IgD-negative memory B cell (primary cell): Measurements from ENCODE around the gene IYD. TPM values are rescaled to one million over a fixed set of nuclear protein-coding genes. Genes with fewer than 3 reads are reported as not detected.

ENCODE experiments used
- H3K27ac Mint-ChIP-seq, 3 donors: one replicate each; pipeline ENCODE4 v1.8.0; 2020 to 2022; ENCODE audit warnings: mild to moderate bottlenecking in 3 of 3, mixed read lengths in 3 of 3, moderate library complexity in 1 of 3
- H3K27me3 Mint-ChIP-seq: one replicate; pipeline ENCODE4 v1.8.0; 2021; ENCODE audit warnings: mixed read lengths
- H3K36me3 Mint-ChIP-seq: one replicate; pipeline ENCODE4 v1.8.0; 2020; ENCODE audit warnings: mild to moderate bottlenecking, mixed read lengths
- H3K4me1 Mint-ChIP-seq, 3 donors: one replicate each; pipeline ENCODE4 v1.8.0; 2020 to 2022; ENCODE audit warnings: mixed read lengths in 3 of 3, mild to moderate bottlenecking in 1 of 3
- H3K4me3 Mint-ChIP-seq, 4 donors: one replicate each; pipeline ENCODE4 v1.8.0; 2020 to 2022; ENCODE audit warnings: mild to moderate bottlenecking in 4 of 4, mixed read lengths in 4 of 4, moderate library complexity in 3 of 4
- H3K9me3 Mint-ChIP-seq, 3 donors: one replicate each; pipeline ENCODE4 v1.8.0; 2020 to 2021; ENCODE audit warnings: mixed read lengths in 3 of 3, mild to moderate bottlenecking in 1 of 3
- polyA plus RNA-seq: library from polyadenylated mRNA; unstranded; fragments of 300-500 nt; fragmentation: Illumina TruSeq; gene quantifications from one replicate; pipeline ENCODE4 v1.2.3, GENCODE V29; 2021

The IYD gene
- polyA plus RNA-seq, 1 donor from 2014 or later, result not detected

DNA sequence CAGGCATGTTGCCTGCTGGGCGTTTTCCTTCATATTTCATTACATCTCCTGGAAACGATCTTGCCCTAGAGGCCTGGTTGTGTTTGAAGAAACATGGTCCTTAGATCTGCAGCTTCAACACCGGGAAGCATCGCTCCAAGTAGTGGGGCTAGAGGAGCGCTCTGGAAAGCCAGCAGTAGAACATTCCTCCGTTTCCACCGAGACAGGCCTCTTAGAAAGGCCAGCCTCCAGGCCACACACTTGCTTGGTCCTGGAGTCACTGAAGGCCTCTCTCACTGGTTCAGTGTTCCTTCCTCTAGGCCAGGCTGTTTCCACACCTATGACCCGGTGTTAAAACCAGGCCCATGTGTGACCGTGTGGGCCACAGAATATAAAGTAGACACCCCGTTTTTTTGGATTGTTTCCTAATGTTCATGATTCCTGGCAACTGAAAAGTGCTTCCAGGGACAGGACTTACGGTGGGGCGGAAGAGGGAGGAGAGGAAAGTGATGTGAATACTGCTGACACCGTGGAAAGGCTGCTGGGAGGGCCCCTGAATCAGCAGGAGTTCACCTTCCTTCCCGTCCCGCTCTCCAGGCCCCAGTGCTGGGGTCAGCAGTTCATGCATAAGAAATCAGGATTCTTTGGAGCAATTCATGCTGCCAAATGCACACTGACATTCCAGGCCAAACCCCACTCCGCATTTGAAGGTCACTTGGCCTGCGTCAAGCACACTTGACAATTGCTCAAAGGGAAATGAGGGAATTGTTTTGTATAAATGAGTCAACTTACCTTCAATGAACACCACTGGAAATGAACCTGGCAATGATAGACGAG is 83.8 kb downstream of the IYD start:
- Mint-ChIP-seq H3K4me1 (no peaks in the 10 kb centered on the region), H3K27ac (peak overlapping the region in 1 of 3 donors; percentile 14), H3K4me3 (no peak overlapping the region), H3K9me3 (no peaks in the 10 kb centered on the region), H3K27me3 (peaks cover 4% of the 10 kb centered on the region), H3K36me3 (no peaks in the 10 kb centered on the region)

DNA sequence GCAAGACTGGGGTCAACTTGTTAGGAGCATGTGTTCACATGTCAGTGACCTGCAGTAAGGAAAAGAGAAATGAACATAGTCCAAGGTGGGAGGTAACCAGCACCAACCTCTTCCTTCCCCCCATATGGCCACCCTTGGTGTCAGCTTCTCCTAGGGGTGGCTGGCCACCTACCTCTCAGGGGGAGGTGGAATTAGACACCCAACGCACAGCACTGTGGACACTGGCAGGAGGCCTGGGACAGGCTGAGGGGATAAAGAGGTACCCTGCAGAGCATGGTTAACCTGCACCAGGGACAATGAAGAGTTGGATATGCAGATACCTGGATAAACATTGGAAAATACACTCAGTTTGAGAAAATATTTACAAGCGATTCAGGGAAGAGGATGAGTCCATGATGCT is 84.5 kb downstream of the IYD start:
- H3K4me1 Mint-ChIP-seq, result no peaks in the 10 kb centered on the region
- no peaks in the 10 kb centered on the region for H3K9me3 Mint-ChIP-seq
- H3K27ac Mint-ChIP-seq, result no peak overlapping the region
- no peak overlapping the region for H3K4me3 Mint-ChIP-seq
- peaks cover 4% of the 10 kb centered on the region for H3K27me3 Mint-ChIP-seq
- H3K36me3 Mint-ChIP-seq, result no peaks in the 10 kb centered on the region

Other genes with a start within 250 kb of the IYD start
- gene PPP1R14C, start 226.0 kb upstream of the IYD start, polyA plus RNA-seq, result not detected
- gene PLEKHG1, start 230.9 kb downstream of the IYD start, polyA plus RNA-seq, result 40.2 TPM